A549 (cell line): ENCODE measurements around the gene SLC51A. TPM values are rescaled to one million over a fixed set of nuclear protein-coding genes. Genes with fewer than 3 reads are reported as not detected.

Source experiments
- ATAC-seq, 2 experiments: fragments of 200-7000 bp in 1 of 2; fragments of >200 bp in 1 of 2; cut with Nextera tagmentation in 1 of 2; cut with Tn5 transposase in 1 of 2; 3 replicates each; pipeline versions ENCODE4 v1.8.0 to v1.9.1; 2018 to 2020; ENCODE audit warnings: mild to moderate bottlenecking in 1 of 2, moderate library complexity in 1 of 2
- CTCF ChIA-PET: fragments of 300-600 bp; sonication (Branson Sonifier 250); formaldehyde crosslinking; extraction: SDS; loops from one replicate; lab custom pipeline; 2021; ENCODE audit warnings: antibody characterized with exemption, inconsistent platforms; lab: Yijun Ruan, JAX
- POLR2A ChIA-PET: fragments of 350-600 bp; formaldehyde crosslinking; extraction: SDS; loops from one replicate; lab custom pipeline; 2021; ENCODE audit warnings: antibody characterized with exemption, inconsistent platforms; lab: Yijun Ruan, JAX
- DNase-seq, 2 experiments: peaks; one replicate each; pipeline versions ENCODE4 v3.0.0 to v3.0.0-alpha.2; 2011 to 2016; ENCODE audit warnings: low read depth in 1 of 2, low spot score in 1 of 2
- FAIRE-seq: peaks from 2 replicates; lab custom pipeline; 2011; peaks lifted over from hg19 to GRCh38; lab: Jason Lieb, UNC
- H3K27ac ChIP-seq, 2 experiments: fragments of >200 bp; sonication (Bioruptor Twin); formaldehyde crosslinking; 3 replicates each; pipeline ENCODE4 v1.5.1; 2016 to 2017
- H3K4me1 ChIP-seq: fragments of >200 bp; sonication (Bioruptor Twin); formaldehyde crosslinking; 3 replicates; pipeline ENCODE4 v1.6.1; 2016
- H3K4me2 ChIP-seq: fragments of >200 bp; sonication (Bioruptor Twin); formaldehyde crosslinking; 3 replicates; pipeline ENCODE4 v1.6.1; 2016
- H3K4me3 ChIP-seq: fragments of >200 bp; sonication (Bioruptor Twin); formaldehyde crosslinking; 3 replicates; pipeline ENCODE4 v1.5.1; 2016
- H3K9me3 ChIP-seq: fragments of >200 bp; sonication (Bioruptor Twin); formaldehyde crosslinking; 3 replicates; pipeline ENCODE4 v1.6.1; 2016
- BCL3 ChIP-seq: fragments of >200 bp; sonication (Bioruptor Twin); formaldehyde crosslinking; IDR thresholded peaks from 3 replicates; pipeline ENCODE4 v1.6.1; 2016
- CHD4 ChIP-seq: fragments of 200-600 bp; sonication (generic); IDR thresholded peaks from 2 replicates; pipeline ENCODE4 v1.6.1; 2016; ENCODE audit warnings: antibody characterized with exemption, mild to moderate bottlenecking, borderline replicate concordance
- EP300 ChIP-seq, 2 experiments: fragments of >200 bp; sonication (Bioruptor Twin); formaldehyde crosslinking; IDR thresholded peaks; 2 replicates in 1 of 2; 3 replicates in 1 of 2; pipeline ENCODE4 v1.6.1; 2016 to 2017
- FOXS1 ChIP-seq: fragments of 250-450 bp; sonication (Bioruptor Pico); IDR thresholded peaks from 2 replicates; pipeline ENCODE4 v1.5.0; 2020; ENCODE audit warnings: mild to moderate bottlenecking, moderate library complexity
- GATA3 ChIP-seq: IDR thresholded peaks from 2 replicates; pipeline ENCODE4 v1.6.1; 2012; ENCODE audit warnings: borderline replicate concordance
- HDAC2 ChIP-seq: fragments of 200-600 bp; sonication (generic); IDR thresholded peaks from 2 replicates; pipeline ENCODE4 v1.6.1; 2016
- HEYL ChIP-seq: fragments of 250-450 bp; sonication (Bioruptor Pico); IDR thresholded peaks from 2 replicates; pipeline ENCODE4 v1.8.0; 2021; ENCODE audit warnings: mild to moderate bottlenecking, moderate library complexity
- HOXB13 ChIP-seq: fragments of 250-450 bp; sonication (Bioruptor Pico); IDR thresholded peaks from 2 replicates; pipeline ENCODE4 v1.5.0; 2020; ENCODE audit warnings: low read depth, mild to moderate bottlenecking, moderate library complexity
- HOXB5 ChIP-seq: fragments of 250-450 bp; sonication (Bioruptor Pico); IDR thresholded peaks from 2 replicates; pipeline ENCODE4 v1.5.0; 2020; ENCODE audit warnings: mild to moderate bottlenecking, moderate library complexity
- JUNB ChIP-seq: fragments of >200 bp; sonication (Bioruptor Twin); formaldehyde crosslinking; IDR thresholded peaks from 2 replicates; pipeline ENCODE4 v1.6.1; 2016
- KDM1A ChIP-seq: fragments of 200-600 bp; sonication (generic); IDR thresholded peaks from 2 replicates; pipeline ENCODE4 v1.6.1; 2016; ENCODE audit warnings: low read depth, mild to moderate bottlenecking
- MAFK ChIP-seq: fragments of 450-650 bp; IDR thresholded peaks from 2 replicates; pipeline ENCODE4 v1.6.1; 2014; ENCODE audit not compliant: partially characterized antibody
- MAX ChIP-seq: IDR thresholded peaks from 2 replicates; pipeline ENCODE4 v1.6.1; 2012
- MAZ ChIP-seq: fragments of 150-350 bp; IDR thresholded peaks from 2 replicates; pipeline ENCODE4 v1.6.1; 2014; ENCODE audit warnings: antibody characterized with exemption, low read depth, low read length, borderline replicate concordance
- NR3C1 ChIP-seq: fragments of >200 bp; sonication (Bioruptor Twin); formaldehyde crosslinking; IDR thresholded peaks from 3 replicates; pipeline ENCODE4 v1.6.1; 2017
- PHF8 ChIP-seq: fragments of 200-600 bp; sonication (generic); IDR thresholded peaks from 2 replicates; pipeline ENCODE4 v1.6.1; 2016; ENCODE audit warnings: low read depth, mild to moderate bottlenecking, antibody characterized with exemption, moderate library complexity, borderline replicate concordance
- POLR2A ChIP-seq: IDR thresholded peaks from 2 replicates; pipeline ENCODE4 v1.6.1; 2012; ENCODE audit warnings: mild to moderate bottlenecking, low read length
- POLR2AphosphoS2 ChIP-seq: conservative IDR thresholded peaks from 2 replicates; pipeline ENCODE4 v1.6.1; 2012; ENCODE audit warnings: low read length, improper control_type of control experiment, inconsistent platforms
- RARB ChIP-seq: fragments of 250-450 bp; sonication (Bioruptor Pico); IDR thresholded peaks from 2 replicates; pipeline ENCODE4 v1.8.0; 2021; ENCODE audit warnings: mild to moderate bottlenecking, moderate library complexity
- REST ChIP-seq: fragments of 200-600 bp; sonication (generic); IDR thresholded peaks from 2 replicates; pipeline ENCODE4 v1.6.1; 2016; ENCODE audit warnings: antibody characterized with exemption, mild to moderate bottlenecking, moderate library complexity
- SMC3 ChIP-seq: fragments of >200 bp; sonication (Bioruptor Twin); formaldehyde crosslinking; IDR thresholded peaks from 3 replicates; pipeline ENCODE4 v1.6.1; 2018; ENCODE audit warnings: inconsistent platforms
- TP53 ChIP-seq: fragments of 250-450 bp; sonication (Bioruptor Pico); IDR thresholded peaks from 2 replicates; pipeline ENCODE4 v1.5.0; 2021; ENCODE audit warnings: mild to moderate bottlenecking, moderate library complexity
- USF2 ChIP-seq: fragments of 450-650 bp; IDR thresholded peaks from 2 replicates; pipeline ENCODE4 v1.6.1; 2014; ENCODE audit warnings: antibody characterized with exemption
- ZC3H11A ChIP-seq: fragments of 450-650 bp; IDR thresholded peaks from 2 replicates; pipeline ENCODE4 v1.6.1; 2014; ENCODE audit warnings: antibody characterized with exemption, mild to moderate bottlenecking
- ZSCAN20 ChIP-seq: fragments of 250-450 bp; sonication (Bioruptor Pico); IDR thresholded peaks from 2 replicates; pipeline ENCODE4 v1.8.0; 2022; ENCODE audit warnings: mild to moderate bottlenecking, moderate library complexity
- WGBS: methylation state at CpG from one replicate; pipeline ENCODE4 v1.1.6; 2017; ENCODE audit errors: missing lambda C conversion rate; 5-methylcytosine and 5-hydroxymethylcytosine counted together
- polyA plus RNA-seq, 4 experiments: library from polyadenylated mRNA; depleted of rRNA in 3 of 4; stranded (reverse); fragments of >200 nt; fragmentation: RNase III in 1 of 4; extraction: RNeasy Plus Mini Kit Qiagen cat#74134 plus additional on column Dnase treatment in 1 of 4; gene quantifications; 2 replicates in 3 of 4; 3 replicates in 1 of 4; pipeline ENCODE4 v1.2.3, GENCODE V29; 2011 to 2017

SLC51A gene
- polyA plus RNA-seq, 2 of the 4 experiments (the other 2 are of a cell fraction) = not detected

- no peak for DNase-seq
- no peak for ATAC-seq
- no peak for TF ChIP-seq MAZ
- TF ChIP-seq, all 56 proteins: peak for 0
- Histone ChIP-seq H3K4me2 (no peak overlapping the region), H3K27ac (no peak overlapping the region), H3K4me3 (no peak overlapping the region), H3K9me3 (no peaks in the 10 kb centered on the region), H3K4me1 (no peaks in the 10 kb centered on the region)
- ChIA-PET POLR2A (interaction anchor here (0.6 kb wide), 1 partner anchor 8 kb away, joined by 3 read pairs; no protein-coding TSS in a partner anchor), CTCF (interaction anchor here (1.3 kb wide), 1 partner anchor 22 kb away, joined by 3 read pairs; no protein-coding TSS in a partner anchor)
- FAIRE-seq = no peak
- 70% methylated on average over 16 of the region's 19 CpGs for WGBS
Observed at GRCh38 chr3:196175116-196175625, 41.2 kb upstream of the SLC51A start.

GRCh38 chr3:196175722-196176121 lies 40.6 kb upstream of the SLC51A start:
- TF ChIP-seq CHD4 (no peak), MAX (no peak), HOXB13 (CRISPR knock-in tag) (no peak), REST (no peak), GATA3 (no peak), POLR2A (no peak), SMC3 (no peak), POLR2AphosphoS2 (no peak), MAFK (no peak), RARB (no peak), HEYL (CRISPR knock-in tag) (no peak), HOXB5 (CRISPR knock-in tag) (no peak), FOXS1 (CRISPR knock-in tag) (no peak), TP53 (CRISPR knock-in tag) (no peak), BCL3 (no peak)
- 75% methylated on average over 9 of the region's 9 CpGs for WGBS
- CTCF ChIA-PET = interaction anchor here (1.3 kb wide), 1 partner anchor 21 kb away, joined by 3 read pairs; no protein-coding TSS in a partner anchor

GRCh38 chr3:196177567-196177966 lies 38.8 kb upstream of the SLC51A start:
- no peak overlapping the region for H3K4me3 ChIP-seq
- FAIRE-seq = no peak
- no peak overlapping the region for H3K27ac ChIP-seq
- no peaks in the 10 kb centered on the region for H3K9me3 ChIP-seq
- H3K4me1 ChIP-seq = no peaks in the 10 kb centered on the region
- POLR2A ChIA-PET = no interaction called here
- 82% methylated on average over 16 of the region's 16 CpGs for WGBS
- CTCF ChIA-PET = no interaction called here
- no peak overlapping the region for H3K4me2 ChIP-seq
- no peak for ATAC-seq
- DNase-seq = no peak
- TF ChIP-seq PHF8 = no peak
- TF ChIP-seq GATA3 = no peak
- no peak for TF ChIP-seq KDM1A
- TF ChIP-seq EP300 (IDR thresholded peaks at IDR 0.05) = no peak
- TF ChIP-seq TP53 (CRISPR knock-in tag) = no peak
- no peak for TF ChIP-seq JUNB
- TF ChIP-seq MAZ = no peak
- no peak for TF ChIP-seq ZC3H11A
- no peak for TF ChIP-seq REST
- TF ChIP-seq CHD4 = no peak
- TF ChIP-seq USF2 = no peak
- TF ChIP-seq MAFK = no peak
- TF ChIP-seq HDAC2 = no peak
- no peak for TF ChIP-seq ZSCAN20
- no peak for TF ChIP-seq HOXB5 (CRISPR knock-in tag)
- TF ChIP-seq NR3C1 = no peak

More at GRCh38 chr3:196175722-196176121, 40.6 kb upstream of the SLC51A start:
- DNase-seq (no peak), FAIRE-seq (no peak), ATAC-seq (peak in 1 of 2 experiments; percentile 24; a peak in 1 of 6 replicates)
- Histone ChIP-seq H3K4me1 (no peaks in the 10 kb centered on the region), H3K4me2 (no peak overlapping the region), H3K9me3 (no peaks in the 10 kb centered on the region), H3K4me3 (no peak overlapping the region), H3K27ac (no peak overlapping the region)
- POLR2A ChIA-PET = interaction anchor here (0.6 kb wide), 1 partner anchor 9 kb away, joined by 3 read pairs; no protein-coding TSS in a partner anchor
